Measurements from ENCODE around the gene BCOR. TPM values are rescaled to one million over a fixed set of nuclear protein-coding genes. Genes with fewer than 3 reads are reported as not detected.

BCOR gene
- total RNA-seq, 4 donors from 2014 or later: 12.8 to 28.8 (median 18.6) TPM

GRCh38 chrX:40130207-40130606, 32.4 kb upstream of the BCOR start:
- no peak for TF ChIP-seq CTCF (IDR thresholded peaks at IDR 0.05)
- peak; percentile 63 for ATAC-seq (ENCODE audit: low FRiP score)
- DNase-seq (ENCODE audit: low spot score): no peak

- DNase-seq (ENCODE audit: low spot score) (no peak), ATAC-seq (ENCODE audit: low FRiP score) (no peak)
- TF ChIP-seq CTCF (IDR thresholded peaks at IDR 0.05): no peak
Observed at GRCh38 chrX:40127052-40127451, 29.3 kb upstream of the BCOR start.

GRCh38 chrX:40122487-40122886, 24.7 kb upstream of the BCOR start:
- no peak for TF ChIP-seq CTCF (IDR thresholded peaks at IDR 0.05)

GRCh38 chrX:40121618-40122017, 23.9 kb upstream of the BCOR start:
- TF ChIP-seq CTCF (IDR thresholded peaks at IDR 0.05): no peak
- DNase-seq (ENCODE audit: low spot score) (no peak), ATAC-seq (ENCODE audit: low FRiP score) (no peak)

More at GRCh38 chrX:40122487-40122886, 24.7 kb upstream of the BCOR start:
- ATAC-seq (ENCODE audit: low FRiP score): no peak
- no peak for DNase-seq (ENCODE audit: low spot score)

GRCh38 chrX:40120838-40121580, 23.3 kb upstream of the BCOR start:
- DNase-seq (ENCODE audit: low spot score): no peak
- no peak for TF ChIP-seq CTCF (IDR thresholded peaks at IDR 0.05)
- no peak for ATAC-seq (ENCODE audit: low FRiP score)

GRCh38 chrX:40117715-40118285, 20.0 kb upstream of the BCOR start:
- no peak for ATAC-seq (ENCODE audit: low FRiP score)
- TF ChIP-seq CTCF (IDR thresholded peaks at IDR 0.05): no peak
- DNase-seq (ENCODE audit: low spot score): no peak

- TF ChIP-seq CTCF (IDR thresholded peaks at IDR 0.05): no peak
- ATAC-seq (ENCODE audit: low FRiP score) (no peak), DNase-seq (ENCODE audit: low spot score) (no peak)
Observed at GRCh38 chrX:40116925-40117324, 19.2 kb upstream of the BCOR start.
